HG03025 (cell line): Measurements from ENCODE around the gene CSF2RB.

Experiments used
- ATAC-seq: cut with Tn5 transposase; IDR thresholded peaks from one replicate; pipeline ENCODE4 v1.9.1; 2021; ENCODE audit warnings: mild to moderate bottlenecking, moderate library complexity; ENCODE audit not compliant: unreplicated experiment, low FRiP score

The CSF2RB gene

DNA sequence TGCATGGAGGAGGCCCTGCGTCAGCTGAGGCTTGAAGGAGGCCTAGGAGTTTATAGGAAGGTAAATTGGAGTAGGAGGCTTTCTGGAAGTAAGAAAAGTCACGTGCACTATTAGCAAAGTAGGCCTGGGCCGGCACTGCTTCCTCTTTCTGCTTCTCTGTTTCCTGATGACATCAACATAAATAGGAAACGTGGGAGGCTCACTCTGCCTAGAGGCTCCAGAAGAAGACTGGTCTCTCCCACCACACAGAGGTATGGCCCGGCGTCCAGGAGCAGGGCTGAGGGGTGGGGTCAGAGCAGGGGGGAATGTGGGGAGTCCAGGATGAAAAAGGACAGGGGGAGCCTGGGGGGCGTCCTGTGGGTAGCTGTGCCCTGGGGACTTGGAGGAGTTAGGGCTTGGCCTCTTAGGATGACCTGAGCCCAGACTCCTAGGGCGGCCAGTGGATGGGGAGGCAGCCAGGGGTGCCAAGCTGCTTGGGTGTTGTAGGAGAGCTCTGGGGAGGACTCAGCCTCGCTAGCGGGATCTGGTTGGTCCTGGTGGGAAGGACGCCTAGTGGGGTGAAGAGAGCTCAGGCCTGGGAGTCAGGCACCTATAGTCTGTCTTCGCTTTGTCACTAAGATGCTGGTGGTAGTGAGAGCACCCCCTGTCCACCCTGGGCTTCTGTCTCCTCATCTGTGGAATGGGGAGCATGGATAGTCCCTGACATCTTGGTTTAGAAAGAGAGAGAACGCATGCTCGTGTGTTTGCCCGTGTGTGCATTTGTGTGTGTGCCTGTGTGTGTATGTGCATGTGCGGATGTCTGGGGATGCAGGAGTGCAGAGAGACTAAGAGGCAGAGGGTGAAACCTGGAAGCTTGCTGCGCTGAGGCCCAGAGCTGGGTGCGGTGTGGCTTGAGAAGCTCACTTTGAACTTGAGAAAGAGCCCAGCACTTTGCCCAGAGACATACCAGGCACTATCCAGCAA is at the start of gene CSF2RB:
Gene CSF2RB, plus strand, starts transcription at position 202 of the 963 bp plus-strand sequence. CDS start 8,580 bp downstream, outside the sequence.
- ATAC-seq = no peak

DNA sequence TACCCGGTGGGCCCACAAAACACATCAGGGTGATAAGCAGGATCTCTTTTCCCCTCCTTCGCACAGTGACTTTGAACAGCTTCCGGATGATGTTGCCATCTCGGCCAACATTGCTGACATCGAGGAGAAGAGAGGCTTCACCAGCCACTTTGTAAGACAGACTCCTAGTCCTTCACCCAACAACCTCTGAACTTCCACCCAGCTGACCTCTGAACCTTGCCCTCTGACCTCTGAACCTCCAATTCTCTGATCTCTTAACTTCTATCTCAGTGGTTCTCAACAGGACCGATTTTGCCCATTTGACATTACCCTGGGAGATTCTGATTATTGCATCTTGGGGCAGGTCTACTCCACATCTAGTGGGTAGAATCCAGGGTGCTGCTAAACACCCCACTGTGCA is 49.4 kb upstream of the CSF2RB start:
- no peak for ATAC-seq

DNA sequence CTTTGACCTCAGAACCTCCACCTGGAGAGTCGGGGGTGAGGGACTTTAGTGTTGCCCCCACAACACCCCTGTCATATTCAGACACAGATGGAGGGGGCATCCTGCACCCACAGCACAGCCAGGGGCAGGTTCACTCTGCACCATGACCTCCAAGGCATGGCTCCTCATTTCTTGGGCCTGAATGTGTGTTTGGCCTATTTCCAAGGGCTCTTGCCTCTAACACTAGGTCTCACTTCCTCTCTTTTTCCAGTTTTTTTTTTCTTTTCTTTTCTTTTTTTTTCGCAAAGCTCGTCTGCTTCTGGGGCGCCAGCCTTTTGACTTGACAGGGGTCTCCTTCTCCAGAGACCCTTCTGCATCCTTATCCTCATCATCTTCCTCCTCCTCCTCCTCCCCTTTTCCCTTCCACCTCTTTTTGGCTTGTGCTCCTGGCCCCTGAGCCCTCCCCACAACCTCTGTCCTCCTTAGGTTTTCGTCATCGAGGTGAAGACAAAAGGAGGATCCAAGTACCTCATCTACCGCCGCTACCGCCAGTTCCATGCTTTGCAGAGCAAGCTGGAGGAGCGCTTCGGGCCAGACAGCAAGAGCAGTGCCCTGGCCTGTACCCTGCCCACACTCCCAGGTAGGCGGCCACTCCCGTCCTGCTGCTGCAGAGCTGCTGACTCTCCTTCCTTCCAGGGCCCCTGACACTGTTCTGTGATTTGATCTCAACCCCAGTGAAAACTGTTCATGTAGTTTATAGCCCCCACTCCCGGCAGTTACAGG is 48.8 kb upstream of the CSF2RB start:
- no peak for ATAC-seq

GRCh38 chr22:36865346-36865745 is 48.1 kb upstream of the CSF2RB start:
- ATAC-seq = no peak

DNA sequence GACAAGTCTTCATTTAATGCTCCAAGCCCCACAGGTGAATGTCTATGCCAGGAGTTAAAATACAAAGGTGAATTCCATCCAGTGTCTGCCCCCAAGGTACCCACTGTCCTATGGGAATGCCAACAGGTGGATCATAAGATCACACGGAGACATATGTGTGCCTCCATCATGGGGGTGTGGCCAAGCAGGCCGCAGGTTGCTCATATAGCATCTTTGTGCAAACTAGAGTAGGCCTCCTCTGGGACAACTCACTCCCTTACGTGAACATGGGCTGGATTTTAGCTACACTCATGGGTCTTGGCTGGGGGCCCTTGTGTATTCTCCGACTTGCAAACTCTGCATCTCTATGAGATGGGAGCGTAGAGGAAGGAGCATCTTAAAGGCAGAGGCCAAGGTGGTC is 45.7 kb upstream of the CSF2RB start:
- ATAC-seq = no peak

GRCh38 chr22:36868546-36869181 is 44.8 kb upstream of the CSF2RB start:
- ATAC-seq = no peak

- ATAC-seq = no peak
These were observed 43.2 kb upstream of the CSF2RB start for GRCh38 chr22:36870250-36870649.

DNA sequence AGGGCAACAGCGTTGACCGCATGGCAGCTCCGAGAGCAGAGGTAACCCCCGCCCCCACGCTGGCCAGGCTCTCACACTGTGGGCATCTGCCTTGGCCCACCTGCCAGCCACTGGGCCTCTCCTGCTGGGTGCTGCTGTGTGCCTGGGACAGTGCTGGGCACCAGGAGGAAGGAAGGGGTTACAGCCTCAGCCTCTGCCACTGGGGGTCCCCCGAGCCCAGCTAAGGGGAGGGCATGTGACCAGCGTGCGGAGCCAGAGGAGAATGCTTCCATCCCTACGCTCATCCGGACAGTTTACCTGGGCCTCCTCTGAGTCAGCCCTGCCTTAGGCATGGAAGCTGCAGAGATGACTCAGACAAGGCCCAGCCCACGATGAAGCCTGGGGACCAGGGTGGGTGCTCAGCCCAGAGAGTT is 41.8 kb upstream of the CSF2RB start:
- no peak for ATAC-seq

DNA sequence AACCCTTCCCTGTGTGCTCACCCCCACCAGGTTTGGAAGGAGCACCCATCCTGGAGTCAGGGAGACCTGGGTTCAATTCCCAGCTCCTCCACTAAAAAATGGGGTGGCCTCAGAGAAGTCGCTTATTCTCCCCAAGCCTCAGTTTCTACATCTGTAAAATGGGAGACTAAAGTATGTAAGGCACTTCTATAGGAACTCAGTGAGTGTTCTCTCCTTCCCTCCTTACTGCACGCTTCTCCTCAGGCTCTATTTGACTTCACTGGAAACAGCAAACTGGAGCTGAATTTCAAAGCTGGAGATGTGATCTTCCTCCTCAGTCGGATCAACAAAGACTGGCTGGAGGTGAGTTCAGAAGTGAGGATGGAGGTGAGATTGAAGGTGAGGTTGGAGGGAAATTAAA is 41.3 kb upstream of the CSF2RB start:
- ATAC-seq = no peak

DNA sequence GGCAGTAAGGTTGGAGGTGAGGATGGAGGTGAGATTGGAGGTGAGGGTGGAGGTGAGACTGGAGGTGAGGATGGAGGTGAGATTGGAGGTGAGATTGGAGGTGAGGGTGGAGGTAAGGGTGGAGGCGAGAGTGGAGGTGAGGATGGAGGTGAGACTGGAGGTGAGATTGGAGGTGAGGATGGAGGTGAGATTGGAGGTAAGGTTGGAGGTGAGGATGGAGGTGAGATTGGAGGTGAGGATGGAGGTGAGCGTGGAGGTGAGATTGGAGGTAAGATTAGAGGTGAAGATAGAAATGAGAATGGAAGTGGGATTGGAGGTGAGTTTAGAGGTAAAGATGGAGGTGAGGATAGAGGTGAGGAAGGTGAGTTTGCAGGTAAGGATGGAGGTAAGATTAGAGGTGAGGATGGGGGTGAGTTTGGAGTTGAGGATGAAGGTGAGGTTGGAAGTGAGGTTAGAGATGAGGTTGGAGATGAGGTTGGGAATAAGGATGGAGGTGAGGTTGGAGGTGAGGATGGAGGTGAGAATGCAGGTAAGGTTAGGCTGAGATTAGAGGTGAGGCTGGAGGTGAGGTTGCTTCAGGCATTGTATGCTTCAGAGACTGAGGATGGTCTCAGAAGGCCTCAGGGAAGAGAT is 40.4 kb upstream of the CSF2RB start:
- ATAC-seq = no peak

GRCh38 chr22:36873614-36874308 is 39.7 kb upstream of the CSF2RB start:
- ATAC-seq = no peak

DNA sequence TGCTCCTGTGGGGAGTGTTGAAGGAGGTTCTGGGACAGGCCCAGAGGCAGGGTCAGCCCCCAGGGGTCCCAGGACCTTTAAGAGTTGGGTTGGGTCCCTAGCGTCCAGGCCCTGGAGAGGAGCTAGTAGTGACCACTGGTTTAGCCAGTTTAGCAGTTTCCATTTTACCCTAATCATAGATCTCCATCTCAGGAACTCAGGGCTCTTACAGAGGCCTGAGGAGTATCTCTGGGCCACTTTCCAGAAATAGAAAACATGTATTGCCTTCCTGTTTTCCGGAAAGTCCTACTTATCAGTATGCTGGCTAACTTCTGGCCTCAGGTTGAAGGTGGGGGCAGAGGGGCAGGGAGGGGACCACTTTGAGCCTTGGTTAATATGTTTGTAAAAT is 39.1 kb upstream of the CSF2RB start:
- ATAC-seq = no peak

DNA sequence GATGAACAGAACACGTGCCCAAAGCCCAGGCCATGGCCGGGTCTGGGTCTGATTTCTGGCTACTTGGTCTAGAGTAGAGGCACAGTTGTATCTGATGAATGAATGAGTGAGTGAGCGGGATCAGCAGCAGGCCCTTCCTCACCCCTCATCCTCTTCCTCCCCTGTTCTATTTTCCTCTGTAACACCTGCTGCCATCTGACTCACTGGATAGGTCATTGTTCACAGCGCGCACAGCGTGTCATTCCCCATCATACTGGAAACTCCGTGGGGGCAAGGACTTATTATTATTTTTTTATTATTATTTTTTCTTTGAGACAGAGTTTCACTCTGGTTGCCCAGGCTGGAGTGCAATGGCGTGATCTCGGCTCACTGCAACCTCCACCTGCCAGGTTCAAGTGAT is 38.7 kb upstream of the CSF2RB start:
- no peak for ATAC-seq

DNA sequence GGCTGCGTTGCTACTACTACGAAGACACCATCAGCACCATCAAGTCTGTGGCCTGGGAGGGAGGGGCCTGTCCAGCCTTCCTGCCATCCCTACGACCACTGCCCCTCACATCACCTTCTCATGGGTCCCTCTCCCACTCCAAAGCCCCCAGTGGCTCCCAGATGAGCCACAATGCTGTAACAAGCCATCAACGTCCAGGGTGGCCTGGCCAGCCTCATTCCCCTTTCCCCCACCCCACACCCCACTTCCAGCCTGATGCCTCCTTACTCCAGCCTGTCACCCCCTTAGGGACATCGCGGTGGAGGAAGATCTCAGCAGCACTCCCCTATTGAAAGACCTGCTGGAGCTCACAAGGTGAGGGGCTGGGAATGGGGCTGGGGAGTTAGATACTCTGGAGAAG is 37.7 kb upstream of the CSF2RB start:
- no peak for ATAC-seq

- no peak for ATAC-seq
These were observed 33.7 kb upstream of the CSF2RB start for GRCh38 chr22:36879775-36880174.

GRCh38 chr22:36881504-36882245 is 31.8 kb upstream of the CSF2RB start:
- ATAC-seq = no peak

DNA sequence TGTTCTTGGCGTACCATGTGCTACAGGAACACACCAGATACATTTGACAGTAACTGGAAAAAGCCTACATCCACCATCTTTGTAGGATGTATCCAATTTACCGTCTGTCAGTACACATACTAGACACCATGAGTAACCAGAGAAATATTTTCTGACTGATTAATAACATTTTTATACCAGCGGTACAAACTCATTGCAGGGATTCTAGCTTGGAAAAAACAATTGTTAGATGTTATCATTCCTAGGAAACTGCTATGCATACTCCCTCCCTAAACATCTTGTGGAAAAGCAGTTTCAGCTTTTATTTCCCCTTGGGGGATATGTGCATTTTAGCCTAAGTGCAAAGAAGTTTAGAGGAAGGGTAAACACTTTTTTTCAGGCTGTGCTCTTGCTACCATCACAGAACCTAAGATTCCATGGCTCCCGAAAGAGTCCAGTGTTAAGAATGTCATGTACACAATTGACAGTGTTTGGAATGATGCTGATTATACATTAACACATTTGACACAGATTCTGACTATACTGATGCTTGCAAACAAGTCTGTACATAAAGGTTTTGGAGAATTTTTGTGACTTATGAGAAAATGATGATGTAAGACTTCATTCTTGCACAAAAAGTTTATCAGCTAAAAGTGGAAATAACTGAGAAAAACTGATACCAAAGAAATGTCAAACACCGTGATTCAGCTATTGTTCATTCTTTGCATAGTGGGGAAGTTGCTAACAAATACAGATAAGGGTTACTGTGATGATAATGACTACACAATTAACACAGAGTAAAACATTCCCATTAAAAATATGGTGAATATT is 28.9 kb upstream of the CSF2RB start:
- ATAC-seq = no peak

GRCh38 chr22:36885474-36885873 is 28.0 kb upstream of the CSF2RB start:
- ATAC-seq = no peak

- ATAC-seq = no peak
These were observed 27.4 kb upstream of the CSF2RB start for GRCh38 chr22:36886016-36886415.
